ENCODE measurements around the gene AFAP1. TPM values are rescaled to one million over a fixed set of nuclear protein-coding genes. Genes with fewer than 3 reads are reported as not detected.

The AFAP1 gene
- total RNA-seq, 2 donors from 2014 or later = 29.7 to 43.9 TPM

DNA sequence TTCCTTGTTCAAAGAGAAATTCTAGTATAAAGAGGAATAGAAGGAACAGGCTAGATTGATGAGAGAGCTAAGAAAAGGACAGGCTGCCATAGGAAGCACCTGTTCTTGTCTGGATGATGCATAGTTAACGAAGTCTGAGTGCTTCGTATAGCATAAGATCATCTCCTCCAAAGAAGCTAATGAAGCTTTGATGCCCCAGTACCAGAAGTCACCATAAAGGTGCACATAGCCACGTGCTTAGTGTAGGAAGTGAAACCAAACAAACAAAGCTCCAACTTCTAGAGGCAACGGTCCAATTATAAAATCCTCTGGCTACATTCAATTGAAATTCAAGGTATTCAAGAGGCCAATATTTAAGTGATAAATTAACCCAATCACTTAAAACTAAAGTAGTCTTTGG lies 31.0 kb downstream of the AFAP1 start:
- no peak overlapping the region for H3K4me3 ChIP-seq
- TF ChIP-seq, protein P1, sequence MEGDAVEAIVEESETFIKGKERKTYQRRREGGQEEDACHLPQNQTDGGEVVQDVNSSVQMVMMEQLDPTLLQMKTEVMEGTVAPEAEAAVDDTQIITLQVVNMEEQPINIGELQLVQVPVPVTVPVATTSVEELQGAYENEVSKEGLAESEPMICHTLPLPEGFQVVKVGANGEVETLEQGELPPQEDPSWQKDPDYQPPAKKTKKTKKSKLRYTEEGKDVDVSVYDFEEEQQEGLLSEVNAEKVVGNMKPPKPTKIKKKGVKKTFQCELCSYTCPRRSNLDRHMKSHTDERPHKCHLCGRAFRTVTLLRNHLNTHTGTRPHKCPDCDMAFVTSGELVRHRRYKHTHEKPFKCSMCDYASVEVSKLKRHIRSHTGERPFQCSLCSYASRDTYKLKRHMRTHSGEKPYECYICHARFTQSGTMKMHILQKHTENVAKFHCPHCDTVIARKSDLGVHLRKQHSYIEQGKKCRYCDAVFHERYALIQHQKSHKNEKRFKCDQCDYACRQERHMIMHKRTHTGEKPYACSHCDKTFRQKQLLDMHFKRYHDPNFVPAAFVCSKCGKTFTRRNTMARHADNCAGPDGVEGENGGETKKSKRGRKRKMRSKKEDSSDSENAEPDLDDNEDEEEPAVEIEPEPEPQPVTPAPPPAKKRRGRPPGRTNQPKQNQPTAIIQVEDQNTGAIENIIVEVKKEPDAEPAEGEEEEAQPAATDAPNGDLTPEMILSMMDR (IDR thresholded peaks at IDR 0.05) = no peak
- H3K27ac ChIP-seq = no peak overlapping the region
- intact Hi-C loops (cut with DNase I) = no loop called here
- H3K9me3 ChIP-seq = no peaks in the 10 kb centered on the region
- peaks cover 3% of the 10 kb centered on the region for H3K4me1 ChIP-seq
- no peak for DNase-seq
- no peaks in the 10 kb centered on the region for H3K27me3 ChIP-seq
- no peak overlapping the region for H3K9ac ChIP-seq (ENCODE audit: low read depth in 2 of 2, low read length in 2 of 2)
- no peaks in the 10 kb centered on the region for H3K36me3 ChIP-seq

DNA sequence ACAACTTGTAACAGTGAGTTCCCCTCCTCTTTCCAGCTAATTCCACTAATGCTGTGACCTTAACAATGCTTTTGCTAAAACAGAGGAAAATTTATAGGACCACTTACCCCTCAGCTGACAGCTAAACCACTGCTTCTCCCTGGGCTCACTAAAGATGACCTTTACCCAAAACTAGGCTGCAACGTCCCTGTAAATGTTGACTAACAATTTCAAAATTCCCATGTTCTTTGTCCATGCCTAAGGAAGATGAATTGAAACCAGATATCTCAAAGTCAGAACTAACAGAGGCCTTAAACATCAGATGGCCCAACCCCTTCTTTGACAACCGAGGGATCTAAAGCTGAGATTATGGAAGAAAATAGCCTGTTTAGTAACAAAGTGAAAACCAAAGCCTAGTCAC lies 32.5 kb downstream of the AFAP1 start:
- no peaks in the 10 kb centered on the region for H3K36me3 ChIP-seq
- H3K4me1 ChIP-seq = peaks cover 3% of the 10 kb centered on the region
- no peaks in the 10 kb centered on the region for H3K27me3 ChIP-seq
- H3K9me3 ChIP-seq = no peaks in the 10 kb centered on the region
- H3K4me3 ChIP-seq = no peak overlapping the region
- no peak overlapping the region for H3K27ac ChIP-seq
- intact Hi-C loops (cut with DNase I) = no loop called here
- H3K9ac ChIP-seq (ENCODE audit: low read depth in 2 of 2, low read length in 2 of 2) = no peak overlapping the region
- TF ChIP-seq, protein P1 (IDR thresholded peaks at IDR 0.05) = no peak
- no peak for DNase-seq

DNA sequence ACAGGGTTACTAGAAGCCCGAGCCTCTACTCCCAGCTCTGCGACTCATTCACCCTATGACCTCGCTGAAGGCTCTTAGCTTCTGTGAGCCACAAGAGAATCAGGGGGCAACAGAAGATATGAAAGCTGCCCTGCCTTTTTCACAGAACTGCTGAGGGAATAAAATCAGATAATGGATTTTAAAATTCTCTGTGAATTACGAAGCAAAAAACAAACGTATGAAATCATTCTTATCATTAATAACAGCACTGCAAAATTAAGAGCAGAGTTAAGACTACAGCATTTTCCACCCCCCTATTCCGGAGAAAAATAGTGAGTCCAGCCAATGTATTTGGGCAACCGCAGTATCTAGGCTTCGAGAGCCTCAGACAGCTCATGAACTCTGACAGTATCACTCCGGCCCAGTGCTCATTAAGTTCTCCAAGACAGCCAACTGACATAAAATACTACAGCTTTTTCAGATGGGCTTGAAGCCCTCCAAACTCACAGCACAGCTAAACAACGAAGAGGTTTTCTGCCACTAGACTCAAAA lies 33.4 kb downstream of the AFAP1 start:
- no peaks in the 10 kb centered on the region for H3K27me3 ChIP-seq
- H3K9ac ChIP-seq (ENCODE audit: low read depth in 2 of 2, low read length in 2 of 2) = no peak overlapping the region
- TF ChIP-seq, protein P1 (IDR thresholded peaks at IDR 0.05) = no peak
- H3K36me3 ChIP-seq = no peaks in the 10 kb centered on the region
- no peak overlapping the region for H3K27ac ChIP-seq
- H3K4me3 ChIP-seq = no peak overlapping the region
- peaks cover 3% of the 10 kb centered on the region for H3K4me1 ChIP-seq
- no peak for DNase-seq
- intact Hi-C loops (cut with DNase I) = no loop called here
- no peaks in the 10 kb centered on the region for H3K9me3 ChIP-seq

DNA sequence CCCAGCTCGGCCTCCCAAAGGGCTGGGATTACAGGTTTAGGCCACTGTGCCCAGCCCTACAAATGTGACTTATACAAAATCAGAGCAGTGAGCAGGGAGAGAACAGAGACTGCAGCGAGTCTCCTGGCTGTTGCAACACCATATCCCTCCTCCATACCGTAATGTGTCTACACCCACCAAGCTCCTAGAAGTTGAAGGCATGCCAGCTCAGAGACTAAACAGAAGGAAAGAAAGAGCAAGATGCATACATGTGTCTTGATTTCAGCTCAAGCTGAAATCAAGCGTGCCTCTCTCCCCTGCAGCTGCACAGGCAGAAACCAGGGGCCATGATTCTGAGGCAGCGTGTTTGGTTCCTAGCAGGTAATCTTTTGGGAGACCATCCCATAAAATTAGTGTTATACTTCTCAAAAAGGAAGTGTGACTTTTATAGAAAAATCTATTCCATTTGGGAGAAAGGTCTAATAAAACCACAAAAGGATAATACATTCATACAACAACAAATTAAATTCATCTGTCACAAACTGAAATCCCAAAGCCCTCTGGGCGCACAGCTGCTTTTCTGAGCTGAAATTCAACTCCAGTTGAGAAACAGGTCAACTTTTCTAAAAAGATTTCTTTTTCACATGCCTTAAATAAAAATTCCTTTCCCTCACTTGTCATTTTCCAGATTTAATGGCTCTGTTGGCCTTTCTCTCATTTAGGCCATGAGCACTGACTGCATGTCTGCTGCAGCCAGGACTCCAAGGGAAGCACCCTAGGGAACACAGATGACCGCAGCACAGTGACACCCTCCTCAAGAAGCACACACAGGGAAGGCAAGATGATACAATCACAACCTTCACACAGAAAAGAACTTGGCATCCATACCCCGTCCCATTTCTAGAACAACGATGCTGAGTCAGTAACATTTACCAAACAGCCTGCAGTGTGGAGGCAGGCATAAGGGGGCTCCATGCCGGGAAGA lies 34.4 kb downstream of the AFAP1 start:
- TF ChIP-seq, protein P1 (IDR thresholded peaks at IDR 0.05) = no peak
- no peak overlapping the region for H3K4me3 ChIP-seq
- H3K4me1 ChIP-seq = peaks cover 3% of the 10 kb centered on the region
- peak overlapping the region; percentile 1 for H3K27ac ChIP-seq
- H3K27me3 ChIP-seq = no peaks in the 10 kb centered on the region
- intact Hi-C loops (cut with DNase I) = no loop called here
- H3K9ac ChIP-seq (ENCODE audit: low read depth in 2 of 2, low read length in 2 of 2) = peak overlapping the region in 1 of 2 donors; percentile 44
- DNase-seq = no peak
- H3K9me3 ChIP-seq = no peaks in the 10 kb centered on the region
- no peaks in the 10 kb centered on the region for H3K36me3 ChIP-seq

DNA sequence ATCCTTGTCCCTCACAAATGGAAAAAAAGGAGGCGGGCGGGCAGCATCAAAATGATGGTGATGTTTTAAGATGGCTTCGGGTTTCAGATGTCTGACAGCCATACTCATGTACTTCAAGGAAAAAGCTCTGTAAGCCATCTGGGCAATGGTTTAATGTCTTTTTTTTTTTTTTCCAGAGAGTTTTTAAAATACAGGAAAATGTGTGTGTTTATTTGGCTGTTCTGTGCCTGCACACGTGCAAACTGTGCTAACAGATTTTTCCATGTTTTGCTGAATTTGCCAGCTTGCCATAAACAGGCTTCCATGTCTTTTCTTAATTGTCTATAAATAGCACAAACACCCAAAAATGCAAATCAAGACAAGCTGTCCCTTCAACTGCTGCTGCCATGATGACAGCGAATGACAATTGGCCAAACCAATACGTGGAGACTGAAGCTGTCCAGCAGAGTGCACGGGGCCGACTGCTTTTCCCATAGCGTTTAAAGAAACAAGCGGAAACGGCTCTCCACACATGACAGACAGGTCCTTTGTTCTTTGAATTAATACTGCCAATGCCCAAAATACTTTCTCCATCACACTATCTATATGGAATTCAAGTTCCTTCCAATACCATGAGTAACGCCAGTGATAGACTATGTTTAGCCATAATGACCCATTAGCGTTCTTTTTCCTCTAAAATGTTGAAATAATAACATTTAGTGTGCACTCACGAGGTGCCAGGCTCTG lies 35.7 kb downstream of the AFAP1 start:
- no peaks in the 10 kb centered on the region for H3K9me3 ChIP-seq
- no peak overlapping the region for H3K9ac ChIP-seq (ENCODE audit: low read depth in 2 of 2, low read length in 2 of 2)
- no peak for DNase-seq
- H3K27ac ChIP-seq = peak overlapping the region; percentile 1
- H3K4me3 ChIP-seq = no peak overlapping the region
- H3K27me3 ChIP-seq = no peaks in the 10 kb centered on the region
- H3K36me3 ChIP-seq = no peaks in the 10 kb centered on the region
- intact Hi-C loops (cut with DNase I) = no loop called here
- peaks cover 2% of the 10 kb centered on the region for H3K4me1 ChIP-seq
- TF ChIP-seq, protein P1 (IDR thresholded peaks at IDR 0.05) = no peak

Measured in colonic mucosa (tissue), 4 donors.